ENCODE data around the gene DGCR6L.

DNA sequence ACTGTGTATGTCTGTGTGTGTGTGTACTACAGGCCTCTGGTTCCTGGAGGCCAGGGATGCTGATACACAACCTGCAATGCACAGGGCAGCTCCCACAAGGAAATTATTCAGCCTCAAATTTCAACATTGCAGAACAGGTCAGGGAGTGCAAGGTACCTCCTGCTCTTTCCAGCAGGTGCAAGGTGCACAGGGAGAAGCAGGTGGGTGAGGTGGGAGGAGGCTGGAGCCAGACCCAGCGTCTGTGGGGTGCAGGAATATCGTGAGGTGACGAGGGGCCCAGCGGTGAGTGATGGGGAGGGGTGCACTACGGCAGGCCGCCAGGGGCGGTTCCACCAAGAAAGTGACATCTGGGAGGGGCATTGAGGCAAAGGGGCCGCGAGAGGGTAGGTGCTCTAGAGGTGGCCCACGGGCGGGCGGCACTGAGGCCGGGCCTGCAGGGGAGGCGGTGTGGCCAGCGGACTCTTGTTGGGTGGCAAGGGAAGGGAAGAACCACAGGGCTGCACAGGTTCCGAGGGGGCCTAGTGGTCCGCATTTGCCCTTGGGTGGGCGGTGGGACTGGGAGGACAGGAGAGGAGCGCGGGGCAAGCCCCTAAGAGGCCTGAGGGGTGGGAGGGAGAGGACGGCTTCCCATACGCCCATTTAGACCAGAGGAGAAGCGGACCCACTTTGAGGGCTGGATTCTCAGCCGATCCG is 21.6 kb downstream of the DGCR6L start:
- TF ChIP-seq, protein P1, sequence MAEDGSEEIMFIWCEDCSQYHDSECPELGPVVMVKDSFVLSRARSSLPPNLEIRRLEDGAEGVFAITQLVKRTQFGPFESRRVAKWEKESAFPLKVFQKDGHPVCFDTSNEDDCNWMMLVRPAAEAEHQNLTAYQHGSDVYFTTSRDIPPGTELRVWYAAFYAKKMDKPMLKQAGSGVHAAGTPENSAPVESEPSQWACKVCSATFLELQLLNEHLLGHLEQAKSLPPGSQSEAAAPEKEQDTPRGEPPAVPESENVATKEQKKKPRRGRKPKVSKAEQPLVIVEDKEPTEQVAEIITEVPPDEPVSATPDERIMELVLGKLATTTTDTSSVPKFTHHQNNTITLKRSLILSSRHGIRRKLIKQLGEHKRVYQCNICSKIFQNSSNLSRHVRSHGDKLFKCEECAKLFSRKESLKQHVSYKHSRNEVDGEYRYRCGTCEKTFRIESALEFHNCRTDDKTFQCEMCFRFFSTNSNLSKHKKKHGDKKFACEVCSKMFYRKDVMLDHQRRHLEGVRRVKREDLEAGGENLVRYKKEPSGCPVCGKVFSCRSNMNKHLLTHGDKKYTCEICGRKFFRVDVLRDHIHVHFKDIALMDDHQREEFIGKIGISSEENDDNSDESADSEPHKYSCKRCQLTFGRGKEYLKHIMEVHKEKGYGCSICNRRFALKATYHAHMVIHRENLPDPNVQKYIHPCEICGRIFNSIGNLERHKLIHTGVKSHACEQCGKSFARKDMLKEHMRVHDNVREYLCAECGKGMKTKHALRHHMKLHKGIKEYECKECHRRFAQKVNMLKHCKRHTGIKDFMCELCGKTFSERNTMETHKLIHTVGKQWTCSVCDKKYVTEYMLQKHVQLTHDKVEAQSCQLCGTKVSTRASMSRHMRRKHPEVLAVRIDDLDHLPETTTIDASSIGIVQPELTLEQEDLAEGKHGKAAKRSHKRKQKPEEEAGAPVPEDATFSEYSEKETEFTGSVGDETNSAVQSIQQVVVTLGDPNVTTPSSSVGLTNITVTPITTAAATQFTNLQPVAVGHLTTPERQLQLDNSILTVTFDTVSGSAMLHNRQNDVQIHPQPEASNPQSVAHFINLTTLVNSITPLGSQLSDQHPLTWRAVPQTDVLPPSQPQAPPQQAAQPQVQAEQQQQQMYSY (CRISPR knock-in tag; IDR thresholded peaks at IDR 0.05), result no peak
- TF ChIP-seq GTF2I (CRISPR knock-in tag; conservative IDR thresholded peaks at IDR 0.05), result no peak
- no peak for TF ChIP-seq NFYB (CRISPR knock-in tag; conservative IDR thresholded peaks at IDR 0.05; ENCODE audit: low read depth)
- TF ChIP-seq, protein P2, sequence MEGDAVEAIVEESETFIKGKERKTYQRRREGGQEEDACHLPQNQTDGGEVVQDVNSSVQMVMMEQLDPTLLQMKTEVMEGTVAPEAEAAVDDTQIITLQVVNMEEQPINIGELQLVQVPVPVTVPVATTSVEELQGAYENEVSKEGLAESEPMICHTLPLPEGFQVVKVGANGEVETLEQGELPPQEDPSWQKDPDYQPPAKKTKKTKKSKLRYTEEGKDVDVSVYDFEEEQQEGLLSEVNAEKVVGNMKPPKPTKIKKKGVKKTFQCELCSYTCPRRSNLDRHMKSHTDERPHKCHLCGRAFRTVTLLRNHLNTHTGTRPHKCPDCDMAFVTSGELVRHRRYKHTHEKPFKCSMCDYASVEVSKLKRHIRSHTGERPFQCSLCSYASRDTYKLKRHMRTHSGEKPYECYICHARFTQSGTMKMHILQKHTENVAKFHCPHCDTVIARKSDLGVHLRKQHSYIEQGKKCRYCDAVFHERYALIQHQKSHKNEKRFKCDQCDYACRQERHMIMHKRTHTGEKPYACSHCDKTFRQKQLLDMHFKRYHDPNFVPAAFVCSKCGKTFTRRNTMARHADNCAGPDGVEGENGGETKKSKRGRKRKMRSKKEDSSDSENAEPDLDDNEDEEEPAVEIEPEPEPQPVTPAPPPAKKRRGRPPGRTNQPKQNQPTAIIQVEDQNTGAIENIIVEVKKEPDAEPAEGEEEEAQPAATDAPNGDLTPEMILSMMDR (IDR thresholded peaks at IDR 0.05), result no peak
- no peak for TF ChIP-seq TCF7 (CRISPR knock-in tag; IDR thresholded peaks at IDR 0.05; ENCODE audit: low read depth)
- no peak for TF ChIP-seq SP1 (CRISPR knock-in tag; conservative IDR thresholded peaks at IDR 0.05)
- TF ChIP-seq, protein P3, sequence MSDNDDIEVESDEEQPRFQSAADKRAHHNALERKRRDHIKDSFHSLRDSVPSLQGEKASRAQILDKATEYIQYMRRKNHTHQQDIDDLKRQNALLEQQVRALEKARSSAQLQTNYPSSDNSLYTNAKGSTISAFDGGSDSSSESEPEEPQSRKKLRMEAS (CRISPR knock-in tag; IDR thresholded peaks at IDR 0.05), result no peak; the same call in 1 of the 2 replicates
- no peak for TF ChIP-seq ESRRA (CRISPR knock-in tag; IDR thresholded peaks at IDR 0.05; ENCODE audit: borderline replicate concordance)
- no peak for TF ChIP-seq IRF2 (CRISPR knock-in tag; IDR thresholded peaks at IDR 0.05; ENCODE audit: borderline replicate concordance, low read depth)
- no peak for TF ChIP-seq RELA (CRISPR knock-in tag; IDR thresholded peaks at IDR 0.05; ENCODE audit: borderline replicate concordance)
- no peak for TF ChIP-seq ZNF317 (CRISPR knock-in tag; IDR thresholded peaks at IDR 0.05; ENCODE audit: borderline replicate concordance, low read depth)
- no peak for TF ChIP-seq ZNF396 (CRISPR knock-in tag; IDR thresholded peaks at IDR 0.05; ENCODE audit: borderline replicate concordance)

All from WTC11 (cell line).